ENCODE measurements around the gene ZFP36L1.
"Not testable (repeated sequence)": the region's sequence is repeated elsewhere in the genome, so short reads cannot be mapped to it uniquely, and the experiment has no call there.

ZFP36L1 gene

GRCh38 chr14:68784226-68784910, 8.5 kb downstream of the ZFP36L1 start:
- no peak for DNase-seq (ENCODE audit: low spot score)

DNA sequence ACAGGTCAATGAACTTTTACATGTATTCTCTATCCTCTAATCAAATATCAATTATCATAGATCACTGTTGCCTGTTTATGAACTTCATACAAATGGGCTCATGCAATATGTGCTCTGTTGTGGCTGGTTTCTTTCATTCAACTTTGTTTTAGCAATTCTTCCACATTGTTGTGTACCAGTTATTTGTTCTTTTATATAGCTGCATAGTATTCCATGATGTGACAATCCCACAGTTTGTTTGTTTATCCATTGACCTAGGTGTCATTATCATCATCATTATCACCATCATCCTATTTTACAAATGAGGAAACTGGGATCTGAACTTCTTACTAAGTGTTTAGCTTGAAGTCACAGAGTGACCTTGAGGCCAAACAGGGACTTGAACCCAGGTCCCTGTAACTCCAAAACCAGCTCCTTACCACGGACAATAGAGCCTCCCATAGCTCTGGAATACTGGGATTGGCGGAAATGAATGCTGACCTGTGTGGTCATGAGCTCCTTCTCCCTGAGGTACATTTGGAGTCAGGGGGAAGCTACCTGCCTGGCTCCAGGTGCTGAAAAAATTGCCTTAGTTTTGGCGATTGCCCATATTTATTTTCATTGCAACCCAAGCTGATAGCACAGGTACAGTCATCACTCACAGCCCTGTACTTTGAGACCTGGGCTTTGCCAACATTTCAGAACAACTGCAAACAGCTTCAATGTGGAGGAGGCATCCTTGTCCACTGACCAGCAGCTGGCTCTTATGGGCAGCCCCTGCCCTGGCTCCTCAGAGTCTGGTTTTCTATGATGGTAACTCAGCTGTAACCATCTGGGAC, 9.2 kb downstream of the ZFP36L1 start:
- DNase-seq (ENCODE audit: low spot score): no peak

GRCh38 chr14:68782091-68782981, 10.5 kb downstream of the ZFP36L1 start:
- DNase-seq (ENCODE audit: low spot score): no peak

- no peak for DNase-seq (ENCODE audit: low spot score)
Measured at GRCh38 chr14:68781161-68782021, 11.5 kb downstream of the ZFP36L1 start.

- DNase-seq (ENCODE audit: low spot score): peak; percentile 62
Measured at GRCh38 chr14:68780358-68781160, 12.3 kb downstream of the ZFP36L1 start.

DNA sequence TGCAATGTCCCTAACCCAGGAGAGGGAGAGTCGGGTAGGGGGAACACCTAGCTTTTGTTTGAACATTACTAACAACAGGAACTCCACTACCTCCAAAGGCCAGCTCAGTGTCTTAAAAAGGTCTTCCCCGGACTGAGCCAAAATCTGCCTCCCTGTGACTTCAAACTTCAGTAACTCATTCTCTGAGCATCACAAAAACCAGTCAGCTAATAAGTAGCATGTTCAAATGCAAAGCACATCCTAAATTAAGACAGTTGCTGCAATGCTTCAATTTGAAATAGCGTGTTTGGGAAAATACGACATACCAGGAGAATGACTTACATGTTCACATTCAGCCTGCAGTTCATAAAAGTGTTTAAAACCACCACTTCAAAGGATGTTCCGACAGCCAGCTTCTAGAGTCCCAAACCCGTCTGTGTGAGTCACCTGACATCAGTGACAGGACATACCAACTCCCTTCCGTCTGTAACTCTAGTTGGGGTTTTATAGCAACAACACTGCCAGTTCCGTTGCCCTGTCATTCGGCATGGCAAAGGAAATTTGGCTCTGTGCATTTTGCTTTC, 13.0 kb downstream of the ZFP36L1 start:
- peak; percentile 66 for DNase-seq (ENCODE audit: low spot score)

DNA sequence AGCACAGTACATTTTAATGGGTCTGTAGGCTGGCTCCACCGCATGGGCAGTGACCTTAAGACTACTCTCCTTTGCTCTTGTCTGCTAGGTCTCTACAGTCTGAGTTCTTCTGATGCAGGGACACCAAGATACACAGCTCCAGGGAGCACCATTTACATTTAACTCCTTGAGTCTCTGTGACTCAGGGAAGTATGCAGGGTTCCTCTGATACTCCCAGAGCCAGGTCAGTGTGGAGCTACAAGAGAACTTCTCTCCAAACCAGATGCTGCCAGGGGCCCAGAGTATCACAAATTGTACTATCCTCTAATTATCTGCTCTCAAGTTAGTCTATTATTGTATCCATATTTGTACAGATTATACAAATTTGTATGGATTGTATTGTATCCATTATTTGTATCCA, 15.2 kb downstream of the ZFP36L1 start:
- no peak for DNase-seq (ENCODE audit: low spot score)

DNA sequence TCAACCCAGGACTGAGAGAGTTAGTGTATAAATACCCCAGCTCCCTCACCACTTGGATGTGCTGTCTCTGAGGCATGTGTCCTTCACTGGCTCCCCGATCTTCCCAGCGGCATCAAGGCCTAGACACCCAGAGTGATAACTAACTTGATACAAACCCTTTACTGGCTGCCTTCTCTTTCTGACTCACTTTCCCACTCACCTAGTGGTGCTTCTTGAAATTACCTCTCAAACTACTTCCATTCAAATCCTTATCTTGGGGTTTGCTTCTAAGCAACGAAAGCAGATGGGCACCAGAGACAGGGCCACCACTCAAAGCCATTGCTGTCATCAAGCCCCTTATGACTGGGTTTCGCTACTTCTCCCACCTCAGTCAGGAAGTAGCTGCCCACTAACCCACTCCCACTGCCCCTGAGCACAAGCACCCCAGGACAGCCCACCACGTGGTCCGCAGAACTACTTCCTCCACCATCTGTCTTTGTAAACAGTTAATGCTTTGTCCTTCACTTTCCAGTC, 17.2 kb downstream of the ZFP36L1 start:
- DNase-seq (ENCODE audit: low spot score): no peak

- DNase-seq (ENCODE audit: low spot score): peak; percentile 72
Measured at GRCh38 chr14:68774771-68775613, 17.9 kb downstream of the ZFP36L1 start.

- no peak for DNase-seq (ENCODE audit: low spot score)
Measured at GRCh38 chr14:68772761-68773381, 20.0 kb downstream of the ZFP36L1 start.

DNA sequence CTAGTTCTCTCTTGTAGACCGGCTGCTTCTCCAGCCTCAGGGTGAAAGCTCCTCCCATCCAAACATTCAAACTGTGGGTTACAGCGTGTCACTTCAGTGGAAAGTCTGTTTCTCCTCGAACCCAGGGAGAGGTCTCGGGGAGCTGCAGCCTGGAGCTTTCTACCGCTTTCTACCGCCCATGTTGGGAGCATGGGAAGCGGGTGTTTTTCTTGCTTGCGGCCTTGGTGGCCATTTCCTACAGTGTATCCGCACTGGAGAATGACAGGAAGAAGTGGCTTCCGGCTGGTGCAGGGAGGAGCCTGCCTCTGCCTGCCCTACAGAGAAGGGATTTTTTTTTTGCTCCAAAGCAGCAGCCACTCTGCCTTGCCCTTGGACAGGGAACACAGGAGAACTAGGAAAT, 21.2 kb downstream of the ZFP36L1 start:
- DNase-seq (ENCODE audit: low spot score): no peak

DNA sequence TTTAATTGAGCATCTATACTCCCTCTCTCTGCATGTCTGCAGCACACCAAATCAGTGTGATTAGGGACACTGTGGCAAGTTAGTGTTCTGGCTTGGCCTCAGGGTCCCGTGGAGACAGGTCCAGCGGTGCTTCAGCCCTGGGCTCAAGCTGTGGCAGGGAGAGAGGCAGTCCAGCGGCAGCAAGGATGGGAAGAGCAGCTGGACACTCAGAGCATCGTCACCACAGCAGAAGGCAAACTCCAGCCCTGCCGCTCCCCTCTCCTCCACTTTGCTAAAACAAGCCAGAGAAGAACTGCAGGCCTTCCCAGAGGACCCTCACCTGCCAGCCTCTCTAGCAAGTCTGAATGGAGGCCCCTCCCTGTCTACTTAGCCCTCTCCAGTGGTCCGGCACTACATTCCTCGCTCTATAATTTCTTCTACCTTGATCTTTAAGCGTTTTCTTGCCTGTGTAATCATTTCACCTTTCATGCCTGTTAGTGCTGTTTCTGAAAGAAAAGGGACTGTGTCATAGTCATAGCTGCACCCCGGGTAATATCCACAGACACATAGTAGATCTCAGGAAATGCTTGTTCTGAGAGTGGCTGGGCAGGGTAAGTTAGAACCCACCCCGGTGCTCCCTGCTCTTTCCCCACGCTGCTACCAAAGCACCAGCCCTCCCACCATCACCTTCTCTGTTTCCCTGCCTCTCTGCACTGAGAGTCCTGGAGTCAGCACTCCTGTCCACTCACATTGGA, 22.1 kb downstream of the ZFP36L1 start:
- no peak for DNase-seq (ENCODE audit: low spot score)

- DNase-seq (ENCODE audit: low spot score): no peak
Measured at GRCh38 chr14:68770051-68770450, 22.8 kb downstream of the ZFP36L1 start.

DNA sequence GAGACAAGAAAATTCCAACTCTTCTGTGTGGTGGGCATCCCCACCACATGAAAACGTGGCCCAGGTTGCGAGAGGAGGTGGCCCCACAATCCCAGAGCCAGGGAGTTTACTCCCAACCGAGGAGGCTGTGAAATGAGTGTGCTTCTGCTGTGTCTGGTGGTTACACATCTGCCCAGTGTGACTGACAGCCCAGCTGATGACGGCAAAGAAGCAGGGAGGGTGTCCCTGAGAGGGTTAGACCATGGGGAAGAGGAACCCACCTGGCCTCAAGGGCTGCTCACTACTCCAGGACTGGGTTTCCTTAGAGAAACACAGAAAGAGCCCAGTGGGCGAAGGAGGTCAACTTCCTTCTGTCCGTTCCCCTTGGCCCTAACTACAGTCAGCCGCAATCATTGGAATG, 24.6 kb downstream of the ZFP36L1 start:
- no peak for DNase-seq (ENCODE audit: low spot score)

GRCh38 chr14:68767248-68767645, 25.6 kb downstream of the ZFP36L1 start:
- DNase-seq (ENCODE audit: low spot score): no peak

- no peak for DNase-seq (ENCODE audit: low spot score)
Measured at GRCh38 chr14:68766299-68767247, 26.3 kb downstream of the ZFP36L1 start.

- DNase-seq (ENCODE audit: low spot score): not testable (repeated sequence)
Measured at GRCh38 chr14:68763843-68764242, 29.0 kb downstream of the ZFP36L1 start.
